BE2C (cell line): Measurements from ENCODE around the gene TMPRSS9.

Experiments used
- DNase-seq: peaks from one replicate; pipeline ENCODE4 v3.0.0-alpha.2; 2020
- H3K27me3 ChIP-seq: fragments of 250-450 bp; sonication (Bioruptor Pico); 2 replicates; pipeline ENCODE4 v1.5.1; 2020; ENCODE audit warnings: mild to moderate bottlenecking
- H3K36me3 ChIP-seq: fragments of 250-450 bp; sonication (Bioruptor Pico); 2 replicates; pipeline ENCODE4 v1.5.1; 2020; ENCODE audit warnings: mild to moderate bottlenecking
- H3K4me1 ChIP-seq: fragments of 250-450 bp; sonication (Bioruptor Pico); 2 replicates; pipeline ENCODE4 v1.5.1; 2020
- H3K4me3 ChIP-seq: 2 replicates; pipeline ENCODE4 v1.5.1; 2011; ENCODE audit warnings: low read depth, low read length
- H3K9me3 ChIP-seq: fragments of 250-450 bp; sonication (Bioruptor Pico); 2 replicates; pipeline ENCODE4 v1.5.1; 2020
- CTCF ChIP-seq: IDR thresholded peaks from 2 replicates; pipeline ENCODE4 v1.5.1; 2012; ENCODE audit warnings: mild to moderate bottlenecking, low read depth, low read length

Gene TMPRSS9

DNA sequence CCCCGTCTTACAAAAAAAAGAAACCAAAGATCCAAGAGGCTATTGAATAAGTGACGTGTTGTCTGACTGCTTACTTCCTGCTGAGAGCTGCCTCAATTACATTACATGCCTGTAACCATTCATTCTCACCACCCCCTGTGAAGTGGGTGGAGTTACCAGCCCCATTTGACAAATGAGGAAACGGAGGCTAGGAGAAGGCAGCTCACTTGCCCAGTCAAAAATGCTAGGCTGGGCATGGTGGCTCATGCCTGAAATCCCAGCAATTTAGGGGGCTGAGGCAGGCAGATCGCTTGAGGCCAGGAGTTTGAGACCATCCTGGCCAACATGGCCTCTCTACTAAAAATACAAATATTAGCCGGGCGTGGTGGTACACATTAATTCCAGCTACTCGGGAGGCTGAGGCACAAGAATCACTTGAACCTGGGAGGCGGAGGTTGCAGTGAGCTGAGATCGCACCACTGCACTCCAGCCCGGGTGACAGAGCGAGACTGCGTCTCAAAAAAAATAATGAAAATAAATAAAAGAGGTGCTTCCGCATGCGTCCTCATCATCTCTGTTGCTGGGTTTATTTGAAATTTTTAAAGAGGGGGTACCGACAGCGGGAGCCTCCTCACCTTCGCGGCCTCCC, 32.2 kb upstream of the TMPRSS9 start:
- peak overlapping the region; percentile 96 for H3K4me3 ChIP-seq
- no peak for TF ChIP-seq CTCF
- no peaks in the 10 kb centered on the region for H3K27me3 ChIP-seq
- H3K4me1 ChIP-seq = peaks cover 28% of the 10 kb centered on the region
- H3K36me3 ChIP-seq = peaks cover 41% of the 10 kb centered on the region
- DNase-seq = no peak
- H3K9me3 ChIP-seq = no peaks in the 10 kb centered on the region

DNA sequence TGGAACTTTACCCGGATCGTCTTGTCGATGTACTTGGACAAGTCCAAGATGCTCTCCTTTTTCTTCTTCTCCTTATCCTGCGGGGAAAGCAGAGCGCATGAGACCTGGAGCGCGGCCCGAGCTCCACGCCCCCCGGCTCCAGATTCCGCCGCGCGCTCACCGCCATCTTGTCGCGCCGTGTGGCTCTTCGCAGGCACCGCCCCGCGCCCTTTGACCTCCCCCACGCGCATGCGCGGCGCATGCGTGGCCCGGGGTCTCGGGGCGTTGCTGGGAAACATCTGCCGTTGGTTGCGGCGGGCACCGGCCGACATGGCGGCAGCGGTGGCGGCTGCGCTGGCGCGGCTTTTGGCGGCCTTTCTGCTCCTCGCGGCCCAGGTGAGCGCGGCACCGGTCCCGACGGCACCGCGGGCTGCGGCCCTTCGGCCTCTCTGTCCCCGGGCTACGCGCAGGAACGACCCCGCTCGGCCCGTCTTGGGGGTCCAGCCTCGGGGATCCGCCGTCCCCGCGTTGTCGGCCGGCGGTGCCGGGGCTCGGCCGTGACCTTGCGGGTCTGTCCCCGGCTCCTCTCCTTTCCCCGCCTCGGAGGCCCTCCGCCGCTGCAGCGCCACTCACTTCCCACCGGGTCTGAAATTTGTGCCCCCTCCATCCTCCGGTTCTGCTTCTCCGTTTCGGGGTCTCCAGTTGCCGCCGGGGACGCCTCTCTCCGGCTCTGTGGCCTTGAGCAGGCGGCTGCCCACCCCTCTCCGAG, 31.5 kb upstream of the TMPRSS9 start, which contains the start of the genes LSM7 and SPPL2B:
Gene LSM7, minus strand, starts transcription at position 186 of the 748 bp plus-strand sequence. Its CDS starts 20 bp downstream, at position 166.
Gene SPPL2B, plus strand, starts transcription at position 284 of the 748 bp plus-strand sequence. Its CDS starts 26 bp downstream, at position 310.
- peak; percentile 93 for DNase-seq

GRCh38 chr19:2329149-2329478, 31.0 kb upstream of the TMPRSS9 start:
- Histone ChIP-seq H3K27me3 (no peaks in the 10 kb centered on the region), H3K36me3 (peaks cover 35% of the 10 kb centered on the region), H3K4me1 (peaks cover 33% of the 10 kb centered on the region), H3K4me3 (peak overlapping the region; percentile 96), H3K9me3 (no peaks in the 10 kb centered on the region)
- no peak for DNase-seq
- TF ChIP-seq CTCF = no peak

More for the DNA sequence above, 31.5 kb upstream of the TMPRSS9 start, which contains the start of the genes LSM7 and SPPL2B:
- Histone ChIP-seq H3K4me1 (peaks cover 31% of the 10 kb centered on the region), H3K36me3 (peaks cover 34% of the 10 kb centered on the region), H3K9me3 (no peaks in the 10 kb centered on the region), H3K4me3 (peak within 1 kb of the TSS; percentile 96), H3K27me3 (no peaks in the 10 kb centered on the region)
- TF ChIP-seq CTCF = no peak

- Histone ChIP-seq H3K4me1 (peaks cover 33% of the 10 kb centered on the region), H3K36me3 (peaks cover 35% of the 10 kb centered on the region), H3K27me3 (no peaks in the 10 kb centered on the region), H3K9me3 (no peaks in the 10 kb centered on the region), H3K4me3 (peak overlapping the region; percentile 96)
- TF ChIP-seq CTCF = no peak
- no peak for DNase-seq
These were observed 30.6 kb upstream of the TMPRSS9 start for GRCh38 chr19:2329501-2329916.

- Histone ChIP-seq H3K4me3 (no peak overlapping the region), H3K9me3 (no peaks in the 10 kb centered on the region), H3K36me3 (peaks cover 32% of the 10 kb centered on the region), H3K4me1 (peaks cover 33% of the 10 kb centered on the region), H3K27me3 (no peaks in the 10 kb centered on the region)
- no peak for TF ChIP-seq CTCF
- DNase-seq = no peak
These were observed 29.8 kb upstream of the TMPRSS9 start for GRCh38 chr19:2330255-2330631.
